Measurements from ENCODE around the gene CRTC1.
A peak's percentile ranks its signal among the peaks of the same experiment; 100 is the strongest.

Gene CRTC1

GRCh38 chr19:18788529-18789421 is 105.3 kb downstream of the CRTC1 start:
- DNase-seq, result no peak

GRCh38 chr19:18789422-18789869 is 106.0 kb downstream of the CRTC1 start:
- no peak for DNase-seq

- DNase-seq, result no peak
Observed at GRCh38 chr19:18789883-18790565, 106.5 kb downstream of the CRTC1 start.

- no peak for DNase-seq
Observed at GRCh38 chr19:18790566-18791314, 107.3 kb downstream of the CRTC1 start, which contains the start of gene COMP. Gene COMP, minus strand, starts transcription at chr19:18791305. Its CDS starts 36 bp downstream, at chr19:18791269.

GRCh38 chr19:18791315-18791678 is 107.8 kb downstream of the CRTC1 start:
- DNase-seq, result no peak

DNA sequence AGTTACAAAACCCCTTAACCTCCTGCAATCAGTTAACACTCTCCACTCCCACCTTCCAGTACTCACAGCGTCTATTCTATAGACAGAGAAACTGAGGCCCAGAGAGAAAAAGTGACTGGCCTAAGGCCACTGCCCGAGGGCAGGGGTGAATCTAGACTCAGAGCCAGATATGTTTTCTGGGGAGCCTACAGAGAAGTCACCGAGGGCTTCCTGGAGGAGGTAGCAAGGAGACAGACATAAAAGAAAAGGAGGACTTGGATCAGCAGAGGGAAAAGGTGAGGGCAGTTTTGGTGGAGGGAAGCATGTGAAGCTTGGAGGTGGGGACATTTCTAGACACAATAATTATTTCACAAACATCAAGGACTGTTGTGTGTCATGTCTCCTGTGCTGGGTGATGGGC is 109.2 kb downstream of the CRTC1 start:
- no peak for DNase-seq

- DNase-seq, result no peak
Observed at GRCh38 chr19:18793144-18794028, 109.9 kb downstream of the CRTC1 start.

DNA sequence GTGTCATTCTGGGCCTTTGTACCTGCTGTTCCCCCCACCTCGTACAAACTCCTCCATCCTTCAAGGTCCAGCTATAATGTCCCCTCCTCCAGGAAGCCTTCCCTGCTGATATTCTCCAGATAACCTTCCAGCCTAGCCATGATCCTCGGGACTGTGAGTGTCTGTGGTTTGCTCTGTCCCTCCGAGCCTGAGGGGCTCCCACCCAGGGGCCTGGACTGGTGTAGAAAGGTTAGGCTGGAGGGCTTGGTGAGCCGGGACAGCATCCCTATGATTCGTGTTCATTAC is 110.5 kb downstream of the CRTC1 start:
- no peak for DNase-seq

DNA sequence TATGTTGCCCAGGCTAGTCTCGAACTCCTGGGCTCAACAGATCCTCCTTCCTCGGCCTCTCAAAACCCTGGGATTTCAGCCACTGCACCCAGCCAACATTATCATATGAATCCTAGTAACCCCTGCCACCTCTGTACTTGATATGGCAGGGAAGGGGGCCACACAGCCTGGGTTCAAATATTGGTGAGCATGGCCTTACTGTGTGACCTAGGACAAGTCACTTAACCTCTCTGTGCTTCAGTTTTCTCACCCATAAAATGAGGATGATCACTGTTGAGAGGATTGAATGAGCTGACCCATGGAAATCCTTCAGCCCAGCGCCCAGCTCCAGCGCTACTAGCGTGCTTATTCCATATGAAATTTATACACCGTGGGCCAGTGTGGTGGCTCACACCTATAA is 111.2 kb downstream of the CRTC1 start:
- no peak for DNase-seq

DNA sequence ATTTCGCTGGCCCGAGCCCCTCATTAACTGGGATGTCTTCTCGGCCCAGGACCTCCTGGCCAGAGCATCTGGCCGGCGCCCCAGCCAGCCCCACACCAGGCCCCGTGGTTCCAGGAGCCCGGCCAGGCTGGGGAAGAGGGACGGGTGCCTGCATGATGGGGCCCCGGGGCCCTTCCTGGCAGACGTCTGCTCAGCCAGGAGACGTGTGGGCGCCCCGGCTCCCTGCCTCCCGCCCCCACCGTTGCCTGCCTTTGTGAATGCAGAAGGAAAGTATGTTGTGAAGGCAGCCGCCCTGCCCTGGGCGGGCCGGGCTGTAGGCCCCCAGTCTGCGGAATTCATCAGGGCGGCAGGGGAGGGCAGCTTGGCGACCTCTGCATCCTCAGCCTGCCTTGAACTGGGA is 112.1 kb downstream of the CRTC1 start:
- no peak for DNase-seq

GRCh38 chr19:18796239-18796638 is 112.8 kb downstream of the CRTC1 start:
- DNase-seq, result no peak

- DNase-seq, result peak; percentile 24
Observed at GRCh38 chr19:18798384-18799352, 115.2 kb downstream of the CRTC1 start.

GRCh38 chr19:18799389-18799970 is 116.0 kb downstream of the CRTC1 start:
- no peak for DNase-seq

DNA sequence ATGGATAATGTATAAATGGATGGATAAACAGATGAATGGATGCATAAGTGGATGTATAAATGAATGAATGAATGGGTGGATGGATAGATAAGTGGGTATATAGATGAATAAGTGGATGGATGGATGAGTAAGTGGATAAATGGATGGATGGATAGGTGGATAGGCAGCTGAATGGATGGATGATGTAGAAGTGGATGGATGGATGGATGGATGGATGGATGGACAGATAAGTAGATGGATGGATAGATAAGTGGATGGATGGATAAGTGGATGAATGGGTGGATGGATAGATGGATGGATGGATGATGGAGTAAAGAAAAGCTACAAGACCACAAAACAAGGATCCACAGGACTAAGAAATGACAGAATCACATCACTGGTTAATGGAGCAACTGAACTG is 116.6 kb downstream of the CRTC1 start:
- DNase-seq, result no peak

DNA sequence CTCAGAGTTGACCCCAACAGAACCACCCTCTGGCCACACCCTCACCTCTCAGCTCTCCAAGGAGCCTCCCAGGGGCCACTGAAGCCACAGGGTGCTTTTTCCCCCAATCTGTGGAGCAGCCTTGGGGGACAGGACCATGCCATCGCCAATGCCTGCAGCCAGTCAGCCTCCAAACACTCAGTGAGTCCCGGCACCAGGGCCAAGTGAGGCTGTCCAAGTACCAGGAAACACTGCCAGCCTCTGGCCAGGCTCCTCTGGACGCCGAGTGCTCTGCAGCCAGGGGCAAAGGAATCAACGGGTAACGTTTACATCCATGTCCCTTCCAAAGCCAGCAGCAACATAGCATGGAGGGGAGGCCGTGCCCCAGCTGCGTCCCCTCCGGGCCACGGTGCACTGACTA is 117.2 kb downstream of the CRTC1 start:
- no peak for DNase-seq

GRCh38 chr19:18802354-18802753 is 118.9 kb downstream of the CRTC1 start:
- no peak for DNase-seq

DNA sequence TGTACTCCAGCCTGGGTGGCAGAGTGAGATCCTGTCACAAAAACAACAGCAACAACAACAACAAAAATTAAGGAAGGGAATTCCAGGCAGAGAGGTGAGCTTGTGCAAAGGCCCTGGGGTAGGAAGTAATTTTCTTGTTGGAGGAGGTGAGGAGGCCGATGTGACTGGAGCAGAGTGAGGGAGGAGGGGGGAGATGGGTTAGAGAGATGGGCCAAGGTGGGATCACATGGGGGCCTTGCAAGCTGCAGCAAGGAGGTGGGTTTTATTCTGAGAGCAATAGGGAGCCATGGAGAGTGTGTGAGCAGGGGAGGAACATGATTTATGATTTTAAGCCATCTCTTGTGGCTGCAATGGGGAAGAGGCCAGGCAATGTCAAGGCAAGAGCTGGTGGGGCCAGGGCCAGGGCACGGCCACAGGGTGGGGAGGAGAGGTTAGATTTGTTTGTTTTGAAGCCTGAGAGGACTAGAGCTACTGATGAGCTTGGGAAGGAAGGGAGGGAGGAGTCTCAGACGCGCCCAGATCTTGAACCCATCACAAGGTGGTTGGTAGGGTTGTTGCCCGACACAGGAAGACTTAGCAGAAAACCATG is 120.2 kb downstream of the CRTC1 start:
- no peak for DNase-seq

DNA sequence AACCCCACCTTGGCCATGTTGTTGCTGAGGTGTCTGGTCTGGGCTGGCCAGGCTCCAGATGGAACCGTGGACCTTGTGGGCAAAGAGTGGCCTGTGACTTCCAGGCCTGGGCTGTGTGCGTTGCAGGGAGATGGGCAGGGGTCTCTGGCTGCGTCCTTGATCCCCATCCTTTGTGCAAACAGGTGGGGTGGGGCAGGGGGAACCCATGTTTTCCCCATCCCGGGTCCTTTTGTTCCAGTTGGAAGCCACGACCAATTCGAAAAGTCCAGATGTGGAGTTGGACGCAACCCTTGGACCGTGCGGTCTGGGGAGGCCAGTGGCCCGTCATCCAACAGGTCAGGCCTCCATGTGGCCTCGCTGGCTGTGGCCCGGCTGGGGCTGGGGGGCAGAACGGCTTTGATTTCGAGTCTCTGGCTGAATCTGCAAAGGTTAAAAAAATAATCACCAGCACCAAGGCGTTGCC is 120.7 kb downstream of the CRTC1 start:
- DNase-seq, result no peak

DNA sequence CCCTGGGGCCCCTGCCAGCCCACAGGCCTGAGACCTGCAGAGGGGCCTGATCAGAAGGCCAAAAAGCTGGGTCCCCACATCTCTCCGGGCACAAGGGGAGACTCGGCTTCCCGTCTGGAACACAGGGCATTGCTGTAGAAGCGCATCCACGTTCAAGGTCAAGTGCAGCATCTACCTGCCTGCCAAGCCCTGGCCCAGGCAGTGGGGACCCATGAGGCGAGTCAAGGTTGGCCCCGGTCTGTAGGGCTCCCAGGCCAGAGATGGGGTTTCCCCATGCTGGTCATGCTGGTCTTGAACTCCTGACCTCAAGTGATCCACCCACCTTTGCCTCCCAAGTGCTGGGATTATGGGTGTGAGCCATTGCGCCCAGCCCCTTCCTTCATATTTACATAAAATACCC is 121.2 kb downstream of the CRTC1 start:
- DNase-seq, result no peak

DNA sequence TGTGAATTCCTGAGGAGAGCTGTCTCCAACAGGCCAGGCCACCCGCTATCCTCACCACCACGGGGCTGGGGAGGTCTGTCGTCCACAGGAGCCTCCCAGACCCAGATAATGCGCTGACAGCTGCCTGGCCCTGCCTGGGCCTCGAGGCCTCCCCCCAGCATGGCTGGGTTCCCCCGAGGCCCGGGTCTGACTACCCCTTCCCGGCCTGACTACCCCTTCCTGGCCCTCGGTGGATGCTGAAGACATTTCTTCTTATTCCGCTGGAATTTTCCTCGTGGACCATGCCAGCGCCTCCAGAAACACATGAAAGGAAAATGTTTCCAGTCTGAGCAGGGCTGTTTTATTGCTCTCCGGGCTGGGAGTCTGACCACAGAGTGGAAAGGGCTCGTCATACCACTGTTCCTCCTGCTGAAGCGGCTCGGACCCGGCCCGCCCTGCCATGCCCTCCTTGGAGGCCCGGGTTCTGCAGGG is 124.4 kb downstream of the CRTC1 start:
- no peak for DNase-seq

All from NCI-H510A treated with DMSO at 0.1 percent for 48 hours (cell line).